ENCODE measurements around the gene ABLIM1. TPM values are rescaled to one million over a fixed set of nuclear protein-coding genes. Genes with fewer than 3 reads are reported as not detected.

The ABLIM1 gene
- total and polyA plus RNA-seq, 2 of the 13 experiments (the other 11 are each of a cell fraction or from before 2014, with no cell fraction given): 59.4 to 92.7 TPM

DNA sequence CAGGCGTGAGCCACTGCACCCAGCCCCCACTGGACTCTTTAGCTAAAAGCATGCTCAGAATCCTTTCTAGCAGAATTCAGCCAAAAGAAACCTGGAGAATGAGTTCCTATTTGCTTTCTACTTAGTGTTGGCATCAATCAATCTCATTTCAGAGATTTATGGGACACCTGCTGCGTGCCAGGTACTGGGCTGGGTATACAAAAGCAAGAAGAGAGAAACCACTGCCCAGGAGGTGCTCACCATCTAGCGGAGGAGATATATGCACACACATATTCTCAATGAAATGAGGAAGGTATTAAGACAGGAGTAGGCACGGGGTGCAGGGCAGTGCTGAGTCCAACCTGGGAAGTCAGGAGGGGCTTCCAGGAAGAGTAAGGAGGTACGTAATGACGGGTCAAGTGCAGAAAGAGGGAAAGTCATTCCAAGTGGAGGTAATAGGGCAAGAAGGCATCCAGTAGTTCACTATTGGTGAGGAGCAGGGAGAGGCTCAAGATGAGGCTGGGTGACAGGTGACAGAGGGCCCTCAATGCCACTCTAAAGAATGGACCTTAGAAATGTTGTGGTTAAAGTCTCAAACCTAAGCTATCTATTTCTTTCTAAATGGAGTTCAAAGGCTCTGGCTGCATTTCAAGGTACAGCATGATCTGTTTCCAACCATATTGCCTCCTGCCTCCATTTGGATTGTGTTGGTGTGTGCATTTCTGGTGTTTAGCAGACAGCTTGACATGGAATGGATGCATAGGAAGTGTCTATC lies 22.1 kb downstream of the ABLIM1 start (continued):
- TF ChIP-seq ZNF343 (CRISPR knock-in tag; IDR thresholded peaks at IDR 0.05) (no peak), FLYWCH1 (CRISPR knock-in tag; IDR thresholded peaks at IDR 0.05) (no peak), NR2C2 (CRISPR knock-in tag; IDR thresholded peaks at IDR 0.05; ENCODE audit: borderline replicate concordance) (no peak), ZMYM3 (CRISPR knock-in tag; IDR thresholded peaks at IDR 0.05) (no peak), PPARG (CRISPR knock-in tag; conservative IDR thresholded peaks at IDR 0.05) (no peak), CERS6 (CRISPR knock-in tag; IDR thresholded peaks at IDR 0.05) (no peak), MAFF (IDR thresholded peaks at IDR 0.05; ENCODE audit: low read depth, low read length) (no peak), SP4 (CRISPR knock-in tag; IDR thresholded peaks at IDR 0.05) (no peak), ZNF30 (CRISPR knock-in tag; IDR thresholded peaks at IDR 0.05) (no peak), RFXAP (CRISPR knock-in tag; IDR thresholded peaks at IDR 0.05; ENCODE audit: borderline replicate concordance) (no peak), PTBP1 (IDR thresholded peaks at IDR 0.05; ENCODE audit: low read depth, low read length, poor library complexity, severe bottlenecking) (no peak), ZNF547 (CRISPR knock-in tag; IDR thresholded peaks at IDR 0.05) (no peak), JDP2 (CRISPR knock-in tag; IDR thresholded peaks at IDR 0.05; ENCODE audit: borderline replicate concordance) (no peak)

DNA sequence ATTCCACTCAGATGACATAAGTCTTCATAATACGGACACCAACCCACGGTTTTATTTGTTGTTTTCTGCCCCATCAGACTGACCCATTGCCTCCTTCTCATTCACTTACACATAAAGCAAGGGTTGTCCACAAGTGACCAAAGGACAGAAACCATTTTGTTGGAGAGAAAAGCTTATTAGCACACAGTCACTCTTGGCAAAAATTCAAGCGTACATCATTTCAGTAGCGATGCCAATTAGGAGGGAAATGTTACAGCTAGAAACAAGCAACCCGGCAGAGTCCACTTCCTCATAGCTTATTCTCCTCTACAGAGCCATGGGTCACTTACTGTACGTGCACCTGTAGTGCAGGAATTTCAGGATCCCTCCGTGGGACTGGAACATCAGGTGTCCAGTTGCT lies 23.0 kb downstream of the ABLIM1 start:
- 31% methylated on average over 5 of the region's 7 CpGs for WGBS (ENCODE audit: low lambda C conversion rate)
- Histone ChIP-seq H3K27me3 (ENCODE audit: control insufficient read depth in 1 of 2, insufficient read depth in 2 of 2, low read length in 2 of 2) (peaks cover 0 to 15% of the 10 kb centered on the region in 2 experiments; a peak in 2 of 5 replicates), H2AFZ (ENCODE audit: low read length) (no peak overlapping the region), H3K79me2 (ENCODE audit: insufficient read depth, low read length) (no peaks in the 10 kb centered on the region), H4K20me1 (ENCODE audit: insufficient read depth, low read length) (no peaks in the 10 kb centered on the region), H3K9me3 (ENCODE audit: low read length) (no peaks in the 10 kb centered on the region), H3K4me1 (ENCODE audit: insufficient read depth, low read length) (peaks cover 41% of the 10 kb centered on the region), H3K36me3 (replicated peaks in 1 of 2; ENCODE audit: control insufficient read depth in 1 of 2, insufficient read depth in 2 of 2, low read length in 2 of 2) (no peaks in the 10 kb centered on the region), H3K27ac (ENCODE audit: extremely low read length, insufficient read depth, low read length) (no peak overlapping the region), H3K4me2 (ENCODE audit: low read depth, low read length) (no peak overlapping the region), H3K9ac (ENCODE audit: insufficient read depth, low read depth, low read length) (no peak overlapping the region), H3K4me3 (replicated peaks in 1 of 3; ENCODE audit: insufficient read depth in 1 of 3, low read depth in 2 of 3, low read length in 3 of 3) (no peak overlapping the region)
- ATAC-seq (no peak), FAIRE-seq (no peak), DNase-seq (ENCODE audit: low spot score) (no peak)
- ChIA-PET CTCF (ENCODE audit: low intra/inter-chr PET ratio, low total read pairs) (no interaction called here), POLR2A (interaction anchor here (1.2 kb wide), 1 partner anchor 49 kb away, joined by 3 read pairs; no protein-coding TSS in a partner anchor)
- intact Hi-C loops (cut with micrococcal nuclease; ENCODE audit: unreplicated experiment): no loop called here
- BruUV-seq (replicated peaks): no TSS peak
- in situ Hi-C loops (cut with HindIII; ENCODE audit: extremely low pct_ligation_motif_present, low pct_unique_long_range_greater_than_20kb): no loop called here
- TF ChIP-seq MED1 (CRISPR knock-in tag; IDR thresholded peaks at IDR 0.05) (no peak), SKI (IDR thresholded peaks at IDR 0.05; ENCODE audit: partially characterized antibody) (no peak), DR1 (CRISPR knock-in tag; IDR thresholded peaks at IDR 0.05) (no peak), ZNF317 (CRISPR knock-in tag; IDR thresholded peaks at IDR 0.05) (no peak), ZNF761 (CRISPR knock-in tag; conservative IDR thresholded peaks at IDR 0.05) (no peak), ARNTL (CRISPR knock-in tag; IDR thresholded peaks at IDR 0.05) (no peak), HHEX (CRISPR knock-in tag; IDR thresholded peaks at IDR 0.05) (no peak), JUND (CRISPR knock-in tag; IDR thresholded peaks at IDR 0.05) (no peak), HNF1B (CRISPR knock-in tag; IDR thresholded peaks at IDR 0.05) (no peak), MXD3 (CRISPR knock-in tag; IDR thresholded peaks at IDR 0.05) (no peak)
- TF ChIP-seq, protein P1, sequence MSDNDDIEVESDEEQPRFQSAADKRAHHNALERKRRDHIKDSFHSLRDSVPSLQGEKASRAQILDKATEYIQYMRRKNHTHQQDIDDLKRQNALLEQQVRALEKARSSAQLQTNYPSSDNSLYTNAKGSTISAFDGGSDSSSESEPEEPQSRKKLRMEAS (IDR thresholded peaks at IDR 0.05): no peak

Data from HepG2 (cell line).